SK-N-DZ (cell line): Measurements from ENCODE around the gene BST2.

ENCODE experiments used
- DNase-seq: peaks from one replicate; pipeline ENCODE4 v3.0.0-alpha.2; 2015; ENCODE audit warnings: low spot score

BST2 gene

GRCh38 chr19:17419621-17420474 is 14.4 kb upstream of the BST2 start, which contains the start of gene MVB12A:
MVB12A (plus strand) TSS chr19:17420047; CDS start chr19:17420136, 89 bp downstream.
- peak; percentile 99 for DNase-seq

GRCh38 chr19:17419154-17419620 is 13.8 kb upstream of the BST2 start:
- no peak for DNase-seq

GRCh38 chr19:17418710-17419109 is 13.3 kb upstream of the BST2 start:
- peak; percentile 42 for DNase-seq

- peak; percentile 45 for DNase-seq
Observed at GRCh38 chr19:17415121-17415520, 9.7 kb upstream of the BST2 start.

GRCh38 chr19:17414097-17414496 is 8.7 kb upstream of the BST2 start:
- DNase-seq, result no peak

GRCh38 chr19:17411801-17412200 is 6.4 kb upstream of the BST2 start:
- DNase-seq, result no peak

- no peak for DNase-seq
Observed at GRCh38 chr19:17409990-17410389, 4.6 kb upstream of the BST2 start.

GRCh38 chr19:17406887-17407196 is 1.4 kb upstream of the BST2 start:
- DNase-seq, result no peak

GRCh38 chr19:17406046-17406886 is 836 bp upstream of the BST2 start:
- no peak for DNase-seq

GRCh38 chr19:17404621-17405249 is 695 bp downstream of the BST2 start:
- no peak for DNase-seq

GRCh38 chr19:17404015-17404414 is 1.4 kb downstream of the BST2 start:
- DNase-seq, result no peak

- peak; percentile 74 for DNase-seq
Observed at GRCh38 chr19:17402982-17403855, 2.2 kb downstream of the BST2 start.

GRCh38 chr19:17401628-17402027 is 3.8 kb downstream of the BST2 start:
- DNase-seq, result no peak

- no peak for DNase-seq
Observed at GRCh38 chr19:17398902-17399527, 6.4 kb downstream of the BST2 start.

GRCh38 chr19:17394891-17395415 is 10.5 kb downstream of the BST2 start:
- DNase-seq, result peak; percentile 62

- no peak for DNase-seq
Observed at GRCh38 chr19:17393914-17394313, 11.5 kb downstream of the BST2 start, which contains the start of gene CCDC194. CCDC194 (minus strand) TSS chr19:17394196; CDS start chr19:17394158, 38 bp downstream.

- DNase-seq, result no peak
Observed at GRCh38 chr19:17393002-17393401, 12.4 kb downstream of the BST2 start.

GRCh38 chr19:17391371-17392151 is 13.9 kb downstream of the BST2 start:
- no peak for DNase-seq

- DNase-seq, result peak; percentile 87
Observed at GRCh38 chr19:17390665-17391370, 14.6 kb downstream of the BST2 start.
